Measurements from ENCODE around the gene ROBO1. TPM values are rescaled to one million over a fixed set of nuclear protein-coding genes. Genes with fewer than 3 reads are reported as not detected.
"Not testable (repeated sequence)": the region's sequence is repeated elsewhere in the genome, so short reads cannot be mapped to it uniquely, and the experiment has no call there.

The ROBO1 gene
- total RNA-seq, 4 donors from 2014 or later: 8.6 to 26.3 (median 16.6) TPM

GRCh38 chr3:79506751-79507150 lies 261.0 kb downstream of the ROBO1 start:
- 80 to 91% methylated on average over 1 of the region's 1 CpG for WGBS, 2 donors
- no peaks in the 10 kb centered on the region for H3K36me3 ChIP-seq
- no peak overlapping the region for H3K27ac ChIP-seq
- DNase-seq: no peak
- intact Hi-C loops (cut with DNase I): no loop called here
- TF ChIP-seq, protein P1, sequence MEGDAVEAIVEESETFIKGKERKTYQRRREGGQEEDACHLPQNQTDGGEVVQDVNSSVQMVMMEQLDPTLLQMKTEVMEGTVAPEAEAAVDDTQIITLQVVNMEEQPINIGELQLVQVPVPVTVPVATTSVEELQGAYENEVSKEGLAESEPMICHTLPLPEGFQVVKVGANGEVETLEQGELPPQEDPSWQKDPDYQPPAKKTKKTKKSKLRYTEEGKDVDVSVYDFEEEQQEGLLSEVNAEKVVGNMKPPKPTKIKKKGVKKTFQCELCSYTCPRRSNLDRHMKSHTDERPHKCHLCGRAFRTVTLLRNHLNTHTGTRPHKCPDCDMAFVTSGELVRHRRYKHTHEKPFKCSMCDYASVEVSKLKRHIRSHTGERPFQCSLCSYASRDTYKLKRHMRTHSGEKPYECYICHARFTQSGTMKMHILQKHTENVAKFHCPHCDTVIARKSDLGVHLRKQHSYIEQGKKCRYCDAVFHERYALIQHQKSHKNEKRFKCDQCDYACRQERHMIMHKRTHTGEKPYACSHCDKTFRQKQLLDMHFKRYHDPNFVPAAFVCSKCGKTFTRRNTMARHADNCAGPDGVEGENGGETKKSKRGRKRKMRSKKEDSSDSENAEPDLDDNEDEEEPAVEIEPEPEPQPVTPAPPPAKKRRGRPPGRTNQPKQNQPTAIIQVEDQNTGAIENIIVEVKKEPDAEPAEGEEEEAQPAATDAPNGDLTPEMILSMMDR (IDR thresholded peaks at IDR 0.05): no peak
- no peak for TF ChIP-seq POLR2A (IDR thresholded peaks at IDR 0.05)
- H3K4me1 ChIP-seq: no peaks in the 10 kb centered on the region
- no peak overlapping the region for H3K4me3 ChIP-seq (replicated peaks in 1 of 3)
- H3K9me3 ChIP-seq: no peaks in the 10 kb centered on the region
- no peaks in the 10 kb centered on the region for H3K27me3 ChIP-seq

DNA sequence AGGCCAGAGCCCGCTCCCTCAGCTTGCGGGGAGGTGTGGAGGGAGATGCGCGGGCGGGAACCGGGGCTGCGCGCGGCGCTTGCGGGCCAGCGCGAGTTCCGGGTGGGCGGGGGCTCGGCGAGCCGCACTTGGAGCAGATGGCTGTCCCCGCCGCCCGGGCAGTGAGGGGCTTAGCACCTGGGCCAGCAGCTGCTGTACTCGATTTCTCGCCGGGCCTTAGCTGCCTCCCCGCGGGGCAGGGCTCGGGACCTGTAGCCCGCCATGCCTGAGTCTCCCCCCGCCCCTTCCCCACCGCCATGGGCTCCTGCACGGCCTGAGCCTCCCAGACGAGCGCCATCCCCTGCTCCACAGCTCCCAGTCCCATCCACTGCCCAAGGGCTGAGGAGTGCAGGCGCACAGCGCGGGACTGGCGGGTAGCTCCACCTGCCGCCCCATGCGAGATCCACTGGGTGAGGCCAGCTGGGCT lies 265.5 kb downstream of the ROBO1 start:
- intact Hi-C loops (cut with DNase I); DNase-seq: not testable (repeated sequence)
- WGBS, 2 donors: 96% methylated on average over 20 to 26 of the region's 39 CpGs

DNA sequence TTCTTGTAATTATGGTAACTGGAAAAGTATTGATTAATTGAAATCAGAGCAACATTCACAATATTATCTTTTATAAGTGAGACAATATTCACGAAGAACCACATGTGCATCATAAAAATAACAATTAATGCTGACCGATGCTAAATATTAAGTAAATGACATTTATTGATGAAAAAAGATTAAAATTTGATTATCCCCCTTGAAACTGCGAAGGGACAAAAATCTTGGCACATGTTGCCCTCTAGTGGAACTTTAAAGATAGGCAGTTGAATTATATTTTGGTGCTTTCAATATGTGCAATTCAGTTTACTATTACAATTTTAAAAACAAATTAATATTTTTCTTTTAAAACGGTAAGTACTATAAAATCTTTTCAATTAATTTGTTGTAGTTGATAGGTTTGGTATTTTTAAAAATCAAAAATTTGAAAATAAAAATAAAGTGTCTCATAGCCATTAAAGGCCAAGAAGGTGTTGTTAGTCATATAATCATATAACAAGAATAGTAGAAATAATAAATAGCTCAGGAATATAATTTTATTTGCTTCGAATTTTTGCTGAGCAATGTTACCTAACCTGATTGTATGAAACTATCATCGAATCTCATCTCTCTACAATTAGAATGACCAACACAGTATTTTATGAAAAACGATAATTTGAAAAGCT lies 270.2 kb downstream of the ROBO1 start:
- Histone ChIP-seq H3K4me1 (no peaks in the 10 kb centered on the region), H3K9me3 (no peaks in the 10 kb centered on the region), H3K36me3 (no peaks in the 10 kb centered on the region), H3K27ac (no peak overlapping the region), H3K4me3 (replicated peaks in 1 of 3) (no peak overlapping the region), H3K27me3 (no peaks in the 10 kb centered on the region)
- no peak for DNase-seq
- no peak for TF ChIP-seq POLR2A (IDR thresholded peaks at IDR 0.05)
- TF ChIP-seq, protein P1 (IDR thresholded peaks at IDR 0.05): peak in 4 of 6 experiments; percentile 45 to 68 (median 52)
- WGBS, 2 donors: 32 to 33% methylated on average over 7 of the region's 7 CpGs
- intact Hi-C loops (cut with DNase I): no loop called here

More for the DNA sequence above, 265.5 kb downstream of the ROBO1 start:
- not testable (repeated sequence) for H3K4me3 ChIP-seq (replicated peaks in 1 of 3); H3K27me3 ChIP-seq; H3K9me3 ChIP-seq; H3K4me1 ChIP-seq; H3K27ac ChIP-seq; H3K36me3 ChIP-seq

- Histone ChIP-seq H3K36me3 (no peaks in the 10 kb centered on the region), H3K4me3 (replicated peaks in 1 of 3) (no peak overlapping the region), H3K9me3 (no peaks in the 10 kb centered on the region), H3K27ac (no peak overlapping the region), H3K4me1 (peaks cover 0 to 4% of the 10 kb centered on the region in 2 donors), H3K27me3 (no peaks in the 10 kb centered on the region)
- TF ChIP-seq, protein P1 (IDR thresholded peaks at IDR 0.05): no peak
- TF ChIP-seq POLR2A (IDR thresholded peaks at IDR 0.05): no peak
- 62 to 63% methylated on average over 4 of the region's 4 CpGs for WGBS, 2 donors
- no peak for DNase-seq
- intact Hi-C loops (cut with DNase I): no loop called here
These were observed 276.7 kb downstream of the ROBO1 start for GRCh38 chr3:79491029-79491641.

- peak; percentile 87 to 90 for DNase-seq
- H3K36me3 ChIP-seq: no peaks in the 10 kb centered on the region
- H3K4me1 ChIP-seq: peaks cover 0 to 4% of the 10 kb centered on the region in 2 donors
- intact Hi-C loops (cut with DNase I): no loop called here
- WGBS, 2 donors: 44 to 46% methylated on average over 8 of the region's 8 CpGs
- H3K27ac ChIP-seq: no peak overlapping the region
- no peak overlapping the region for H3K4me3 ChIP-seq (replicated peaks in 1 of 3)
- no peaks in the 10 kb centered on the region for H3K9me3 ChIP-seq
- no peaks in the 10 kb centered on the region for H3K27me3 ChIP-seq
- TF ChIP-seq, protein P1 (IDR thresholded peaks at IDR 0.05): no peak
- no peak for TF ChIP-seq POLR2A (IDR thresholded peaks at IDR 0.05)
These were observed 277.4 kb downstream of the ROBO1 start for GRCh38 chr3:79490165-79491028.

Measured in thyroid gland (tissue), 4 donors.